Measurements from ENCODE around the gene IFIT3.
"Not testable (repeated sequence)": the region's sequence is repeated elsewhere in the genome, so short reads cannot be mapped to it uniquely, and the experiment has no call there.

IFIT3 gene

DNA sequence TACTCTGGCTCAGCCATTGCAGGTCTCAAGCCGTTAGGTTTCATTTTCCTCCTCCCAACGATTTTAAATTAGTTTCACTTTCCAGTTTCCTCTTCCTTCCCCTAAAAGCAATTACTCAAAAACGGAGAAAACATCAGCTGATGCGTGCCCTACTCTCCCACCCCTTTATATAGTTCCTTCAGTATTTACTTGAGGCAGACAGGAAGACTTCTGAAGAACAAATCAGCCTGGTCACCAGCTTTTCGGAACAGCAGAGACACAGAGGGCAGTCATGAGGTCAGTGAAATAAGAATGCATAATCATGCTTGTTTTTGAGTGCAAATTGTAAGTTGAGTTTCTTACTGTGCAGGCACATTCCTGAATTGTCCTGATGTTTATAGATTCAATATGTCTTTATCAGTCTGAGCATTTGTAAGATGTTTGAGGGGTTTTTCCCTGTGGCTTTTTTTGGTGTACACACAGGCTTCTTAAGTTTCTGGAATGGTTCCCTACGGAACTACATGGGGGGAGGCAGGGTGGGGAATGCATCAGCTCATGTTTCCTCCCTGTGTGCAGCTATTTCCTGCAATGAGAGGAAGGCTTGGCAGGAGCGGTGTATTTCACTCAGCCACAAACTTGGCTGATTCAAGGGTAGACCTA is at the start of gene IFIT3:
IFIT3 (plus strand) TSS at position 195 of the 639 bp plus-strand sequence; CDS start at position 272, 77 bp downstream.
- no peak for DNase-seq

DNA sequence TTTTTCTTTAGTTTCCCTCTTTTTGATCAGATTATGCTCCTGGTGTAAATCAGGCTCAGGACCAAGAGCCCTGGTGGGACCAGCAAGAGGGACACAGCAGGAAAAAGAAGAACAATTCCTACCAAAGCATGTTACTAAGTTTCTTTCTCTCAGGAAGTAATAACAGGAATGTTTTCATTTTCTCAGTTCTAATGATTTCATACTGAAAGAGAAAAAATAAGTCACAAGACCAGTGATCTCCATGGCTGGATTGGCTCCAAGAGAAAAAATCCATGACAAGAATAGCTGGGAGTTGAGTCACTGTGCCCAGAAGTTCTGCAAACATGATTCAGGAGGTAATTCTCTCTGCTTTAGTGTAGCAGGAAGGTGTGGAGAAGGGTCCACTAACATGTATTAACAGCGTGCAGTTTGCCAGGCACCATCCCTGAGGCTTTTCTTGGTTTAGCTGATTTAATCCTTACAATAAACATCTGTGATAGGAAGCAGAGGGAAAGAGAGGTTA is 49.7 kb upstream of the IFIT3 start:
- no peak for DNase-seq

GRCh38 chr10:89278900-89279392 is 48.9 kb upstream of the IFIT3 start:
- DNase-seq = no peak

GRCh38 chr10:89279421-89279869 is 48.4 kb upstream of the IFIT3 start:
- DNase-seq = no peak

DNA sequence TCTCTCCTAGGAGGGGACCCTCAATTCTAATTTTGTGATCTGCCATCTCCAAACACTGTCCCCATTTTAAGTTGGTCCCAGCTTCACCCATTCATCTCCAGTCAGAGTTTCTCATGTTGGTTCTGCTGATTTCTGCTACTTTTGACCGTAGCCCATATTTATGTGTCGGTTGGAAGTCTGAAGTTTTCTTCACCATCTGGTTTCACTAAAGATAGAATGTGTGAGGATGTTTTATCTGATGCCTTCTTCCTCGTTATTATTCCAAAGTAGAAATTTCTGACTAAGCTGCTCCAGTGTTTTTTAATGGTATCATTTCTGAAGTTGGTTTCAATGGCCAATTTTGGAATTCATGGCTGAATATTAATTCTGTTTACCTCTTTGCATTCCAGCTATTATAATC is 47.3 kb upstream of the IFIT3 start:
- DNase-seq = no peak

DNA sequence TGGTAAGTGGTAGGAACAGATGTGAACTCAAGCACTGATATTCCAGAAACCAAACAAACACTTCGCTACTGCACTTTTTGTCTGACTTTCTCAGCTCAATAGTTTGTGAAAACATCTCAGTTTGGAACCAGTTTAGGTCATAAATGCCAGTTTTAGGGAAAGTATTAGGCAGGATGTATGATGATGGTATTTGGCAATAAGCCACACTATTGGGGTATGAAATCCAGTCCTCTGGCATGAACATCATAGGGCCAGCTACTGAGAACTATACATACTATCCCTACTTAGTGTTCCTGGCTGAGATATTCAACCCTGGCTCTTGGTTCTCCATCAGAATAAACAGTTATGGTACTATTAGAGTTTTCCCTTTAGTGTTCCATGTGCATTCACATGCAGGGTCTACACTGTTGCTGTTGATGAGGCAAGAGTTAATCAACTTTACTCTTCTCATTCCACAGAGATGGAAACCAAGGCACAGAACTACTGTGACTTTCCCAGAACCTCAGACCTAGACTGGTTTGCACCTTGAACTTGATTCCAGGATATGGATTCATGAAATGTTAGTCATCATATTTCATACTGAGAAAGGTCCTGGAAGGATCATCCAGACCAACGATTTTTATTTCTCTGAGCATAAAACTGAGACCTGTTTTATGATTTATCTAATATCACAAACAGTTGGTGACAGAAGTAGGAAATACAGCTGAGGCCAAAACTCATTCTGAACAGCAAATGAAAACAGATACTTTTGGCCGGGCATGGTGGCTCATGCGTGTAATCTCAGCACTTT is 46.0 kb upstream of the IFIT3 start:
- no peak for DNase-seq

DNA sequence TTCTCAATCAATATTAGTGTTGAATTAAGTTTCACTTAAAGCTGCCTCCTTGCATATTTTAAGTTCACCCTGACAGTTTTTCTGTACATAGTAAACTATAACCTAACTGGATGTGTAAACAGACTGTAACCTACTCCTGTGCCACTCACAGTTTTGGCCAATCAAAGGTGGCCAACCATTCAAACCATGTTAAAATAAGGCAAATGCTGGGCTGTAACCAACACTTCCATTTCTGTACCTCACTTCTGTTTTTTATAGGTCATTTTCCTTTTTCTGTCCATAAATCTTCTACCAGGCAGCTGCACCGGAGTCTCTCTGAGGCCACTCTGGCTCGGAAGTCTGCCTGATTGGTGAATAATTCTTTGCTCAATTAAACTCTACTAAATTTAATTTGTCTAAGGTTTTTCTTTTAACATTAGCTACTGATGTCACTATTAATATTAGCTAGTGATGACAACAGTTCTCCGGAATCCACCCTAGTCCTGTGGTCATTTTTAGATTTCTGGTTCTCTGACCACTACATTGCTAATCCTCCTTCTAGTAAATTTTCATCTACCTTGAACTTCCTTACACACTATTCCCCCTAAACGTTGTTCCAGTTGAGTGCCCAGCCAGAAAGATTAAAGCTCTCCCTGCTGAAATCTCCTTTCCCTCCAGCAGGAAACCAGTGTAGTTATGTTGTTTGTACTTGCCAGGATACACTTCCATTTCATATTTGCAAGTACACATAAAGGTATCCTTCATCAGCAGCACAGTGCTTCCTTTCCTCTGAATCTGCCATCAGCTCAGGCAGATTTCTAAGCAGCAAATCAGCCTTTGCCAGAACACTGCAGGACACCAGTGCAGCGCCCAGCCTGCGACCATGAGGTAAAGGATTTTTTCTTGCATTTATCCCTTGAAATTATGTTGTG is 44.5 kb upstream of the IFIT3 start:
- no peak for DNase-seq

GRCh38 chr10:89283936-89284475 is 43.8 kb upstream of the IFIT3 start:
- no peak for DNase-seq

DNA sequence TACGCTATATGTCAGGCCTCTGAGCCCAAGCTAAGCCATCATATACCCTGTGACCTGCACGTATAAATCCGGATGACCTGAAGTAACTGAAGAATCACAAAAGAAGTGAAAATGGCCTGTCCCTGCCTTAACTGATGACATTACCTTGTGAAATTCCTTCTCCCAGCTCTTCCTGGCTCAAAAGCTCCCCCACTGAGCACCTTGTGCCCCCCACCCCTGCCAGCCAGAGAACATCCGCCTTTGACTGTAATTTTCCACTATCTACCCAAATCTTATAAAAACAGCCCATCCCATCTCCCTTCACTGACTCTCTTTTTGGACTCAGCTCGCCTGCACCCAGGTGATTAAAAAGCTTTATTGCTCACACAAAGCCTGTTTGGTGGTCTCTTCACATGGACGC is 43.1 kb upstream of the IFIT3 start:
- not testable (repeated sequence) for DNase-seq

GRCh38 chr10:89285303-89285702 is 42.5 kb upstream of the IFIT3 start:
- DNase-seq = not testable (repeated sequence)

- DNase-seq = no peak
Observed at GRCh38 chr10:89294721-89295239, 33.0 kb upstream of the IFIT3 start.

GRCh38 chr10:89295597-89295996 is 32.2 kb upstream of the IFIT3 start:
- no peak for DNase-seq

DNA sequence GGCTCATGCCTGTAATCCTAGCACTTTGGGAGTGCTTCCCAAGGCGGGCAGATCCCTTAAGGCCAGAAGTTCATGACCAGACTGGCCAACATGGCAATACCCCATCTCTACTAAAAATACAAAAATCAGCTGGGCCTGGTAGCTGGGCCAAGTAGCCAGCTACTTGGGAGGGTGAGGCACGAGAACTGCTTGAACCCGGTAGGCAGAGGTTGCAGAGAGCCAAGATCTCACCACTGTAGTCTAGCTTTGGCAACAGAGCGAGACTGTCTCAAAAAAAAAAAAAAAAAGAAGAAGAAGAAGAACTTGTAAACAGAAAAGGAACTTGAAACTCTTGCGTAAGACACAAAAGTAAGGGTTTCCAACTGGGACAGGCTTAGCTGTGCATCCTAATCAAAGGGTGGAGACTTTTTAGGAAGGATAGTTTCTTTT is 31.6 kb upstream of the IFIT3 start:
- no peak for DNase-seq

GRCh38 chr10:89297356-89297755 is 30.4 kb upstream of the IFIT3 start:
- no peak for DNase-seq

DNA sequence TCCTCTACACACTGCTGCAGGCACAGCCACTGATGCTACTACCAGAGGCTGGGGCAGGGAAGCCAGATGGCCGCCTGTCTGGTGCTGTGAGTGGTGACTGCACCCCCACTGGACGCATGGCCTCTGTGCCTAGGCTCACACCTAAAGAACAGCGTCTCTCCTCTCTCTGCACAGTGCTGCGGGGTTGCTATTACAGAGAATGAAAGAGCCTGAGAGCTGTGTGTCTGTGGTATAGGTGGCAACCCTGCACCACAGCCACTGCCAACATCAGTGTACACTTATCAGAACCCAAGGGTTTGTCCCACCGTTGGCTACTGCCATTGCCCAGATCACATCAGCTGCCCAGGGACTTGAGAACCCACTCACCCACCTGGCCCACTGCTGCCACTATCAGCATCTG is 30.0 kb upstream of the IFIT3 start:
- DNase-seq = no peak

GRCh38 chr10:89299031-89299430 is 28.8 kb upstream of the IFIT3 start:
- no peak for DNase-seq

DNA sequence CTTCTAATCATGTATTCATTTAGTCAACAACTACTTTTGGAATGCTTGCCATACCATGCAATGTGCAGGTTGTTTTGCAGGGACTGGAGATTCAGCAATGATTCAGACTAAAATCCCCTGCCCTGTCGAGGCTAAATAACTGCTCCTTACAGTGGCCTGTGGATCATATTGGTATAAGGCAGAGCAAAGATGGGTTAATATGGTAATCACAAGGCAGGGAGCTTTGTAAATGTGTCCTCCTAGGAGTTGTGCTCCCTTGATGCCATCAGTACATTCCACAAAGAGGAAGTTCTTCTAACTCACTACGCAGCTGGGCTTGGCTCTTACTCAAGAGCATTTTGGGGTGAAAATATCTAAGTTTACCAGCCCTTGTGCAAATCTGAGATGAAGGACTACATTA is 26.6 kb upstream of the IFIT3 start:
- DNase-seq = no peak

- peak; percentile 28 to 33 for DNase-seq
Observed at GRCh38 chr10:89301721-89302445, 25.9 kb upstream of the IFIT3 start, which contains the start of gene IFIT2. Gene IFIT2 (plus strand): TSS chr10:89302046. CDS start chr10:89302124, 78 bp downstream.

DNA sequence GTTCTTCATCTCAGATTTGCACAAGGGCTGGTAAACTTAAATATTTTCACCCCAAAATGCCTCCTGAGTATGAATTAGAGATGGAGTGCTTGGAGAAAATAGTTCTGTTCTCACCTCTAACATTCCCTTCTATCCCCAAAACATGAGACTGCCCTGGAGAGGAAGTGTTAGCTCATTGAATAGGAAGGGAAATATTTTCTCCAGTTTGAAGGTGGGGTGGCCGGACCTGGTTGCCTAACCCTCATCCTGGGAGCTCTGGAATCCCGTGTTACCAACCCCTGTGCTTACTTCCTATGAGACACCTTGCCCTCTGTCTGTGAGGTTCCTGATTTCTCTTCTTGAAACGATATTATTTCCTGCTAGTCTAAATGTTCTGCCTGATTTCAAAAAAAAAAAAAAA is 25.2 kb upstream of the IFIT3 start:
- DNase-seq = no peak

- DNase-seq = no peak
Observed at GRCh38 chr10:89303161-89303560, 24.6 kb upstream of the IFIT3 start.

DNA sequence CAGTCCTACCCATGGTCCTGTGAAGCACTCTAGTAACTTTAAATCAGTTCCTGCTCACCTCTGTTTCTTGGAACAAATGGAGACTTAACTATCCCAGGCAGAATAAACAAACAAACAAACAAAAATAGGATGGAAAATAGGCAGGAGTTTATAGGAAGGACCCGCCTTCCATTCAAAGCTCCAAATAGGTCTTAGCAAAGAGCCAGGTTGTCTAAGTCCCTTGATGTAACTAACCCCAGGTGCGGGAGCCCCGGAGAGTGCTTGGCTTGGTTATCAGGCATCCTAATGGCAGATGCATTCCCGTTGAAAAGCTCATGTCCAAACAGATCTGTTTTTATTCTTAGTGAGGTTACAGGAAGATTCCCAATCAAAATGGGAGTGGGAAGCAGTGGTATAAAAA is 23.8 kb upstream of the IFIT3 start:
- DNase-seq = no peak

DNA sequence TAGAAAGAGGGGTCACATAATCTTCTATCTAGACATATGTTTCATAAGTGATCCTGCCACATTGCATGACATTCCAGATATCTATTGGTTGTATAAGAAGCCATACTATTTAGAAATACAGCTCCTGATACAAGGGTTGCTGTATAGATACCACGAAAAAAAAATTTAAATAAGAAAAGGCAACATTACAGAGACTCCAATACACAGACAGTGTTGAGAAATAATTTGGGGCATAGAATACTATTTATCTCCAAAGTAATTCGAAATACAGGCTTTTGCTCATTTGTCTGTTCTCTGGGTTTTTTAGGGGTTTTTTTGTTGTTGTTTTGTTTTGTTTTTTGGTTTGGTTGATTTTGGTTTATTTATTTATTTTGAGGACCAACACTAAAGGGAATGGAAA is 23.4 kb upstream of the IFIT3 start:
- DNase-seq = no peak

Measured in activated T-cell treated with anti-CD3 and anti-CD28 coated beads, Interleukin-2, amount 50 U/mL, for 48 hours (primary cell).